GM23338 (cell line): Measurements from ENCODE around the gene MYO1A. TPM values are rescaled to one million over a fixed set of nuclear protein-coding genes. Genes with fewer than 3 reads are reported as not detected.

Experiments
- ATAC-seq: fragments of 200-7000 bp; cut with Tn5 transposase; 3 replicates; pipeline ENCODE4 v1.9.1; 2020
- DNase-seq: peaks from one replicate; pipeline ENCODE4 v3.0.0-alpha.2; 2015; ENCODE audit warnings: low spot score
- H2AFZ ChIP-seq: fragments of 200-600 bp; sonication (generic); 2 replicates; pipeline ENCODE4 v1.8.0; 2016; ENCODE audit warnings: antibody characterized with exemption, mild to moderate bottlenecking, moderate library complexity
- H3F3A ChIP-seq: fragments of 200-600 bp; sonication (generic); replicated peaks from 2 replicates; pipeline ENCODE4 v1.8.0; 2017; ENCODE audit warnings: antibody characterized with exemption, mixed run types, low read depth
- H3K27ac ChIP-seq: fragments of 200-600 bp; sonication (generic); 2 replicates; pipeline ENCODE4 v1.6.1; 2016; ENCODE audit warnings: low read depth
- H3K27me3 ChIP-seq: fragments of 200-600 bp; sonication (generic); 2 replicates; pipeline ENCODE4 v1.8.0; 2016; ENCODE audit warnings: mild to moderate bottlenecking, mixed run types, moderate library complexity; ENCODE audit not compliant: insufficient read depth
- H3K36me3 ChIP-seq: fragments of 200-600 bp; sonication (generic); 2 replicates; pipeline ENCODE4 v1.8.0; 2016; ENCODE audit warnings: mild to moderate bottlenecking; ENCODE audit not compliant: insufficient read depth
- H3K4me1 ChIP-seq: fragments of 200-600 bp; sonication (generic); 2 replicates; pipeline ENCODE4 v1.8.0; 2016; ENCODE audit warnings: mild to moderate bottlenecking, moderate library complexity; ENCODE audit not compliant: insufficient read depth
- H3K4me2 ChIP-seq: fragments of 200-600 bp; sonication (generic); 2 replicates; pipeline ENCODE4 v1.7.1; 2017; ENCODE audit warnings: mixed run types
- H3K4me3 ChIP-seq: fragments of 200-600 bp; sonication (generic); 2 replicates; pipeline ENCODE4 v1.6.1; 2016; ENCODE audit warnings: mixed run types
- H3K79me2 ChIP-seq: fragments of 200-600 bp; sonication (generic); replicated peaks from 2 replicates; pipeline ENCODE4 v1.8.0; 2017; ENCODE audit warnings: mild to moderate bottlenecking; ENCODE audit not compliant: insufficient read depth
- H3K9me2 ChIP-seq: fragments of 200-600 bp; sonication (generic); 2 replicates; pipeline ENCODE4 v1.8.0; 2017; ENCODE audit not compliant: insufficient read depth
- H4K20me1 ChIP-seq: fragments of 200-600 bp; sonication (generic); replicated peaks from 2 replicates; pipeline ENCODE4 v1.8.0; 2017; ENCODE audit warnings: mild to moderate bottlenecking; ENCODE audit not compliant: insufficient read depth
- H3K27ac Mint-ChIP-seq: 2 replicates; pipeline ENCODE4 v1.8.0; 2020; ENCODE audit warnings: inconsistent platforms, mild to moderate bottlenecking, moderate library complexity, mixed read lengths
- H3K27me3 Mint-ChIP-seq: 3 replicates; pipeline ENCODE4 v1.8.0; 2022; ENCODE audit warnings: low read depth, mild to moderate bottlenecking, moderate library complexity, mixed read lengths, inconsistent platforms; ENCODE audit not compliant: insufficient read depth, poor library complexity
- H3K36me3 Mint-ChIP-seq: 3 replicates; pipeline ENCODE4 v1.8.0; 2021; ENCODE audit warnings: low read depth, mild to moderate bottlenecking, inconsistent platforms, moderate library complexity, mixed read lengths
- H3K4me1 Mint-ChIP-seq: 3 replicates; pipeline ENCODE4 v1.8.0; 2020; ENCODE audit warnings: mild to moderate bottlenecking, inconsistent platforms, mixed read lengths
- H3K4me3 Mint-ChIP-seq: 3 replicates; pipeline ENCODE4 v1.8.0; 2021; ENCODE audit warnings: moderate library complexity, mild to moderate bottlenecking, inconsistent platforms, mixed read lengths
- H3K9me3 Mint-ChIP-seq: 3 replicates; pipeline ENCODE4 v1.8.0; 2020; ENCODE audit warnings: moderate library complexity, mild to moderate bottlenecking, inconsistent platforms, mixed read lengths
- CREB1 ChIP-seq: fragments of 250-450 bp; sonication (Bioruptor Pico); IDR thresholded peaks from 2 replicates; pipeline ENCODE4 v1.5.0; 2020; ENCODE audit warnings: low read depth, mild to moderate bottlenecking, moderate library complexity
- ETS1 ChIP-seq: IDR thresholded peaks from 2 replicates; pipeline ENCODE4 v1.6.1; 2016; ENCODE audit warnings: antibody characterized with exemption
- EZH2 ChIP-seq: fragments of 200-600 bp; sonication (generic); IDR thresholded peaks from one replicate; pipeline ENCODE4 v1.8.0; 2017; ENCODE audit warnings: antibody characterized with exemption, mild to moderate bottlenecking, low read depth; ENCODE audit not compliant: unreplicated experiment
- EZH2phosphoT487 ChIP-seq: fragments of 200-600 bp; sonication (generic); IDR thresholded peaks from one replicate; pipeline ENCODE4 v1.8.1; 2018; ENCODE audit warnings: antibody characterized with exemption; ENCODE audit not compliant: unreplicated experiment
- JUNB ChIP-seq: IDR thresholded peaks from one replicate; pipeline ENCODE4 v1.6.1; 2016; ENCODE audit warnings: antibody characterized with exemption; ENCODE audit not compliant: unreplicated experiment
- NANOG ChIP-seq: IDR thresholded peaks from 2 replicates; pipeline ENCODE4 v1.6.1; 2016; ENCODE audit warnings: antibody characterized with exemption, borderline replicate concordance
- POLR2AphosphoS5 ChIP-seq: IDR thresholded peaks from 2 replicates; pipeline ENCODE4 v1.6.1; 2016; ENCODE audit warnings: antibody characterized with exemption, low read depth
- STAT1 ChIP-seq: IDR thresholded peaks from one replicate; pipeline ENCODE4 v1.6.1; 2016; ENCODE audit warnings: antibody characterized with exemption; ENCODE audit not compliant: unreplicated experiment
- ZNF114 ChIP-seq: fragments of 250-450 bp; sonication (Bioruptor Pico); IDR thresholded peaks from 2 replicates; pipeline ENCODE4 v1.5.0; 2020; ENCODE audit warnings: mild to moderate bottlenecking, moderate library complexity
- ZNF331 ChIP-seq: fragments of 250-450 bp; sonication (Bioruptor Pico); IDR thresholded peaks from 2 replicates; pipeline ENCODE4 v1.5.0; 2020; ENCODE audit warnings: low read depth, mild to moderate bottlenecking, moderate library complexity
- polyA plus RNA-seq: library from polyadenylated mRNA; unstranded; fragments of >200 nt; fragmentation: Nextera tagmentation; extraction: Ambion mirVana; gene quantifications from 2 replicates; pipeline ENCODE4 v1.2.1, GENCODE V29; 2016
- total RNA-seq: library from RNA; depleted of rRNA; stranded (reverse); fragments of >200 nt; shearing (Covaris generic); gene quantifications from 2 replicates; pipeline ENCODE4 v1.2.3, GENCODE V29; 2014
- TF ChIP-seq, protein P1 (sequence below), 2 experiments: fragments of 200-600 bp in 1 of 2; sonication (generic) in 1 of 2; conservative IDR thresholded peaks; 2 replicates each; pipeline versions ENCODE4 v1.5.1 to v1.6.1; 2016 to 2017; ENCODE audit warnings: antibody characterized with exemption in 2 of 2, low read depth in 2 of 2, mild to moderate bottlenecking in 2 of 2, moderate library complexity in 1 of 2
- TF ChIP-seq, protein P2 (sequence below): fragments of 250-450 bp; sonication (Bioruptor Pico); IDR thresholded peaks from 2 replicates; pipeline ENCODE4 v1.5.0; 2020; ENCODE audit warnings: mild to moderate bottlenecking, moderate library complexity
- TF ChIP-seq, protein P3 (sequence below): IDR thresholded peaks from one replicate; pipeline ENCODE4 v1.6.1; 2018; ENCODE audit warnings: antibody characterized with exemption; ENCODE audit not compliant: unreplicated experiment

MYO1A gene
- total and polyA plus RNA-seq, 2 experiments from 2014 or later = not detected

DNA sequence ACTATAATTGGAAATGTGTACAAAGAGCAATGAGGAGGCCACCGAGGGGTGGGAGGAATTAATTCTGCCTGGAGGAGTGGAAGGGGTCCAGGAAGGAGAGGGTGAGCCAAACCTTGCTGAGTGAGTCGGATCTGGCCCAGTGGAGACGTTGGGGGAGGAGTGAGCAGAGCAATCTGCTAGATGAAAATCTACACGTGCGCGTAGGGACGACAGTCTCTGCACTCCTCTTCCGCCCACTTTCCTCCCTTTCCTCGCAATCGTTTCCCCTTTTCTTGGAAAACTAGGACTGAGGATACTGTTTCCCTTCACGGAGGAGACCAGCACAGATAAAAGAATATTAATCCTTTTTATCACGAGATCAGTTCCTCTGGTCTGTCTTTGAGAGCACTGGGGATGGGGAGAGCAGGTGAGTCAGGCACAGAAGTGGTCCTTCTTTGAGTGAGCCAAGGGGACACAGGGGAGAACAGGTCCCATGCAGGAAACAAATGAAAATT lies 36.1 kb upstream of the MYO1A start:
- Histone ChIP-seq H2AFZ (peak overlapping the region; percentile 77), H3K27ac (peak overlapping the region; percentile 88), H3K4me1 (peaks cover 10% of the 10 kb centered on the region), H3K27me3 (no peaks in the 10 kb centered on the region), H3K36me3 (no peaks in the 10 kb centered on the region), H3K79me2 (peaks cover 8% of the 10 kb centered on the region; the same call in 1 of the 2 replicates), H3K4me2 (peak overlapping the region; percentile 100), H4K20me1 (no peaks in the 10 kb centered on the region; the same call in 1 of the 2 replicates), H3K9me2 (no peaks in the 10 kb centered on the region), H3F3A (peaks cover 9% of the 10 kb centered on the region; the same call in 1 of the 2 replicates), H3K4me3 (peak overlapping the region; percentile 77)
- ATAC-seq (no peak), DNase-seq (peak; percentile 72)
- TF ChIP-seq, protein P1, sequence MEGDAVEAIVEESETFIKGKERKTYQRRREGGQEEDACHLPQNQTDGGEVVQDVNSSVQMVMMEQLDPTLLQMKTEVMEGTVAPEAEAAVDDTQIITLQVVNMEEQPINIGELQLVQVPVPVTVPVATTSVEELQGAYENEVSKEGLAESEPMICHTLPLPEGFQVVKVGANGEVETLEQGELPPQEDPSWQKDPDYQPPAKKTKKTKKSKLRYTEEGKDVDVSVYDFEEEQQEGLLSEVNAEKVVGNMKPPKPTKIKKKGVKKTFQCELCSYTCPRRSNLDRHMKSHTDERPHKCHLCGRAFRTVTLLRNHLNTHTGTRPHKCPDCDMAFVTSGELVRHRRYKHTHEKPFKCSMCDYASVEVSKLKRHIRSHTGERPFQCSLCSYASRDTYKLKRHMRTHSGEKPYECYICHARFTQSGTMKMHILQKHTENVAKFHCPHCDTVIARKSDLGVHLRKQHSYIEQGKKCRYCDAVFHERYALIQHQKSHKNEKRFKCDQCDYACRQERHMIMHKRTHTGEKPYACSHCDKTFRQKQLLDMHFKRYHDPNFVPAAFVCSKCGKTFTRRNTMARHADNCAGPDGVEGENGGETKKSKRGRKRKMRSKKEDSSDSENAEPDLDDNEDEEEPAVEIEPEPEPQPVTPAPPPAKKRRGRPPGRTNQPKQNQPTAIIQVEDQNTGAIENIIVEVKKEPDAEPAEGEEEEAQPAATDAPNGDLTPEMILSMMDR (conservative IDR thresholded peaks at IDR 0.05; ENCODE audit: low read depth in 2 of 2) = no peak
- TF ChIP-seq POLR2AphosphoS5 (no peak), JUNB (no peak), STAT1 (no peak), ZNF331 (CRISPR knock-in tag) (no peak), EZH2 (no peak), CREB1 (no peak), NANOG (no peak), ETS1 (no peak), EZH2phosphoT487 (no peak), ZNF114 (CRISPR knock-in tag) (no peak)
- TF ChIP-seq, protein P2, sequence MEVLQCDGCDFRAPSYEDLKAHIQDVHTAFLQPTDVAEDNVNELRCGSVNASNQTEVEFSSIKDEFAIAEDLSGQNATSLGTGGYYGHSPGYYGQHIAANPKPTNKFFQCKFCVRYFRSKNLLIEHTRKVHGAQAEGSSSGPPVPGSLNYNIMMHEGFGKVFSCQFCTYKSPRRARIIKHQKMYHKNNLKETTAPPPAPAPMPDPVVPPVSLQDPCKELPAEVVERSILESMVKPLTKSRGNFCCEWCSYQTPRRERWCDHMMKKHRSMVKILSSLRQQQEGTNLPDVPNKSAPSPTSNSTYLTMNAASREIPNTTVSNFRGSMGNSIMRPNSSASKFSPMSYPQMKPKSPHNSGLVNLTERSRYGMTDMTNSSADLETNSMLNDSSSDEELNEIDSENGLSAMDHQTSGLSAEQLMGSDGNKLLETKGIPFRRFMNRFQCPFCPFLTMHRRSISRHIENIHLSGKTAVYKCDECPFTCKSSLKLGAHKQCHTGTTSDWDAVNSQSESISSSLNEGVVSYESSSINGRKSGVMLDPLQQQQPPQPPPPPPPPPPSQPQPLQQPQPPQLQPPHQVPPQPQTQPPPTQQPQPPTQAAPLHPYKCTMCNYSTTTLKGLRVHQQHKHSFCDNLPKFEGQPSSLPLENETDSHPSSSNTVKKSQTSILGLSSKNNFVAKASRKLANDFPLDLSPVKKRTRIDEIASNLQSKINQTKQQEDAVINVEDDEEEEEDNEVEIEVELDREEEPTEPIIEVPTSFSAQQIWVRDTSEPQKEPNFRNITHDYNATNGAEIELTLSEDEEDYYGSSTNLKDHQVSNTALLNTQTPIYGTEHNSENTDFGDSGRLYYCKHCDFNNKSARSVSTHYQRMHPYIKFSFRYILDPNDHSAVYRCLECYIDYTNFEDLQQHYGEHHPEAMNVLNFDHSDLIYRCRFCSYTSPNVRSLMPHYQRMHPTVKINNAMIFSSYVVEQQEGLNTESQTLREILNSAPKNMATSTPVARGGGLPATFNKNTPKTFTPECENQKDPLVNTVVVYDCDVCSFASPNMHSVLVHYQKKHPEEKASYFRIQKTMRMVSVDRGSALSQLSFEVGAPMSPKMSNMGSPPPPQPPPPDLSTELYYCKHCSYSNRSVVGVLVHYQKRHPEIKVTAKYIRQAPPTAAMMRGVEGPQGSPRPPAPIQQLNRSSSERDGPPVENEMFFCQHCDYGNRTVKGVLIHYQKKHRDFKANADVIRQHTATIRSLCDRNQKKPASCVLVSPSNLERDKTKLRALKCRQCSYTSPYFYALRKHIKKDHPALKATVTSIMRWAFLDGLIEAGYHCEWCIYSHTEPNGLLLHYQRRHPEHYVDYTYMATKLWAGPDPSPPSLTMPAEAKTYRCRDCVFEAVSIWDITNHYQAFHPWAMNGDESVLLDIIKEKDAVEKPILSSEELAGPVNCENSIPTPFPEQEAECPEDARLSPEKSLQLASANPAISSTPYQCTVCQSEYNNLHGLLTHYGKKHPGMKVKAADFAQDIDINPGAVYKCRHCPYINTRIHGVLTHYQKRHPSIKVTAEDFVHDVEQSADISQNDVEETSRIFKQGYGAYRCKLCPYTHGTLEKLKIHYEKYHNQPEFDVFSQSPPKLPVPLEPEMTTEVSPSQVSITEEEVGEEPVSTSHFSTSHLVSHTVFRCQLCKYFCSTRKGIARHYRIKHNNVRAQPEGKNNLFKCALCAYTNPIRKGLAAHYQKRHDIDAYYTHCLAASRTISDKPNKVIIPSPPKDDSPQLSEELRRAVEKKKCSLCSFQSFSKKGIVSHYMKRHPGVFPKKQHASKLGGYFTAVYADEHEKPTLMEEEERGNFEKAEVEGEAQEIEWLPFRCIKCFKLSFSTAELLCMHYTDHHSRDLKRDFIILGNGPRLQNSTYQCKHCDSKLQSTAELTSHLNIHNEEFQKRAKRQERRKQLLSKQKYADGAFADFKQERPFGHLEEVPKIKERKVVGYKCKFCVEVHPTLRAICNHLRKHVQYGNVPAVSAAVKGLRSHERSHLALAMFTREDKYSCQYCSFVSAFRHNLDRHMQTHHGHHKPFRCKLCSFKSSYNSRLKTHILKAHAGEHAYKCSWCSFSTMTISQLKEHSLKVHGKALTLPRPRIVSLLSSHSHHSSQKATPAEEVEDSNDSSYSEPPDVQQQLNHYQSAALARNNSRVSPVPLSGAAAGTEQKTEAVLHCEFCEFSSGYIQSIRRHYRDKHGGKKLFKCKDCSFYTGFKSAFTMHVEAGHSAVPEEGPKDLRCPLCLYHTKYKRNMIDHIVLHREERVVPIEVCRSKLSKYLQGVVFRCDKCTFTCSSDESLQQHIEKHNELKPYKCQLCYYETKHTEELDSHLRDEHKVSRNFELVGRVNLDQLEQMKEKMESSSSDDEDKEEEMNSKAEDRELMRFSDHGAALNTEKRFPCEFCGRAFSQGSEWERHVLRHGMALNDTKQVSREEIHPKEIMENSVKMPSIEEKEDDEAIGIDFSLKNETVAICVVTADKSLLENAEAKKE = no peak
- TF ChIP-seq, protein P3, sequence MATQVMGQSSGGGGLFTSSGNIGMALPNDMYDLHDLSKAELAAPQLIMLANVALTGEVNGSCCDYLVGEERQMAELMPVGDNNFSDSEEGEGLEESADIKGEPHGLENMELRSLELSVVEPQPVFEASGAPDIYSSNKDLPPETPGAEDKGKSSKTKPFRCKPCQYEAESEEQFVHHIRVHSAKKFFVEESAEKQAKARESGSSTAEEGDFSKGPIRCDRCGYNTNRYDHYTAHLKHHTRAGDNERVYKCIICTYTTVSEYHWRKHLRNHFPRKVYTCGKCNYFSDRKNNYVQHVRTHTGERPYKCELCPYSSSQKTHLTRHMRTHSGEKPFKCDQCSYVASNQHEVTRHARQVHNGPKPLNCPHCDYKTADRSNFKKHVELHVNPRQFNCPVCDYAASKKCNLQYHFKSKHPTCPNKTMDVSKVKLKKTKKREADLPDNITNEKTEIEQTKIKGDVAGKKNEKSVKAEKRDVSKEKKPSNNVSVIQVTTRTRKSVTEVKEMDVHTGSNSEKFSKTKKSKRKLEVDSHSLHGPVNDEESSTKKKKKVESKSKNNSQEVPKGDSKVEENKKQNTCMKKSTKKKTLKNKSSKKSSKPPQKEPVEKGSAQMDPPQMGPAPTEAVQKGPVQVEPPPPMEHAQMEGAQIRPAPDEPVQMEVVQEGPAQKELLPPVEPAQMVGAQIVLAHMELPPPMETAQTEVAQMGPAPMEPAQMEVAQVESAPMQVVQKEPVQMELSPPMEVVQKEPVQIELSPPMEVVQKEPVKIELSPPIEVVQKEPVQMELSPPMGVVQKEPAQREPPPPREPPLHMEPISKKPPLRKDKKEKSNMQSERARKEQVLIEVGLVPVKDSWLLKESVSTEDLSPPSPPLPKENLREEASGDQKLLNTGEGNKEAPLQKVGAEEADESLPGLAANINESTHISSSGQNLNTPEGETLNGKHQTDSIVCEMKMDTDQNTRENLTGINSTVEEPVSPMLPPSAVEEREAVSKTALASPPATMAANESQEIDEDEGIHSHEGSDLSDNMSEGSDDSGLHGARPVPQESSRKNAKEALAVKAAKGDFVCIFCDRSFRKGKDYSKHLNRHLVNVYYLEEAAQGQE = no peak
- Mint-ChIP-seq H3K27me3 (peaks cover 17% of the 10 kb centered on the region), H3K9me3 (no peaks in the 10 kb centered on the region), H3K4me1 (peaks cover 22% of the 10 kb centered on the region), H3K27ac (peak overlapping the region; percentile 88), H3K36me3 (peaks cover 7% of the 10 kb centered on the region), H3K4me3 (peak overlapping the region; percentile 78)
